ENCODE data around the gene ESYT1. TPM values are rescaled to one million over a fixed set of nuclear protein-coding genes. Genes with fewer than 3 reads are reported as not detected.

Gene ESYT1
- total and polyA plus RNA-seq, 9 of the 15 experiments (the other 6 are each of a cell fraction or from before 2014, with no cell fraction given): 132 to 420 (median 164) TPM

DNA sequence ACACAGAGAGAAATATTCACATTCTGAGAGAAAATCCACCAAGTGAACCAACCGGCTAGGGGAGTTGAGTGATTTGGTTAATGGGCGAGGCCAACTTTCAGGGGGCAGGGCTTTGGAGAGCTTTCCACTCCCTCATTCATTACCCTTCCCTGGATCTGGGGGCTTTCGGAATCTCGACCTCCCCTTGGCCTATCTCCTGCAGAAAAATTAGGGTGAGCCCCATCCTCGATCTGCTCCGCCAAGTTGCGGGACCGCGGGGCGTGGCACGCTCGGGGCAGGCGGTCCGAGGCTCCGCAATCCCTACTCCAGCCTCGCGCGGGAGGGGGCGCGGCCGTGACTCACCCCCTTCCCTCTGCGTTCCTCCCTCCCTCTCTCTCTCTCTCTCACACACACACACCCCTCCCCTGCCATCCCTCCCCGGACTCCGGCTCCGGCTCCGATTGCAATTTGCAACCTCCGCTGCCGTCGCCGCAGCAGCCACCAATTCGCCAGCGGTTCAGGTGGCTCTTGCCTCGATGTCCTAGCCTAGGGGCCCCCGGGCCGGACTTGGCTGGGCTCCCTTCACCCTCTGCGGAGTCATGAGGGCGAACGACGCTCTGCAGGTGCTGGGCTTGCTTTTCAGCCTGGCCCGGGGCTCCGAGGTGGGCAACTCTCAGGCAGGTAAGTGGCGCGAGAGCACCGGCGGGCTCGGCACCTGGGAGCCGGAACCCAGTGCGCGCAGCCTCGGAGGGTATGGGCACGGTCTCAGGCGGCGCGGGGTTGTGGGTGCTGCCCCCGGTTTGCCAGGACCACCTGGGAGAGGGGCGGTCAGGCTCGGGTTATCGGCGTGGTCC is 48.1 kb upstream of the ESYT1 start, which contains the start of gene ERBB3 (continued):
- TF ChIP-seq, protein P1, sequence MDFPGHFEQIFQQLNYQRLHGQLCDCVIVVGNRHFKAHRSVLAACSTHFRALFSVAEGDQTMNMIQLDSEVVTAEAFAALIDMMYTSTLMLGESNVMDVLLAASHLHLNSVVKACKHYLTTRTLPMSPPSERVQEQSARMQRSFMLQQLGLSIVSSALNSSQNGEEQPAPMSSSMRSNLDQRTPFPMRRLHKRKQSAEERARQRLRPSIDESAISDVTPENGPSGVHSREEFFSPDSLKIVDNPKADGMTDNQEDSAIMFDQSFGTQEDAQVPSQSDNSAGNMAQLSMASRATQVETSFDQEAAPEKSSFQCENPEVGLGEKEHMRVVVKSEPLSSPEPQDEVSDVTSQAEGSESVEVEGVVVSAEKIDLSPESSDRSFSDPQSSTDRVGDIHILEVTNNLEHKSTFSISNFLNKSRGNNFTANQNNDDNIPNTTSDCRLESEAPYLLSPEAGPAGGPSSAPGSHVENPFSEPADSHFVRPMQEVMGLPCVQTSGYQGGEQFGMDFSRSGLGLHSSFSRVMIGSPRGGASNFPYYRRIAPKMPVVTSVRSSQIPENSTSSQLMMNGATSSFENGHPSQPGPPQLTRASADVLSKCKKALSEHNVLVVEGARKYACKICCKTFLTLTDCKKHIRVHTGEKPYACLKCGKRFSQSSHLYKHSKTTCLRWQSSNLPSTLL (IDR thresholded peaks at IDR 0.05): no peak
- TF ChIP-seq, protein P2, sequence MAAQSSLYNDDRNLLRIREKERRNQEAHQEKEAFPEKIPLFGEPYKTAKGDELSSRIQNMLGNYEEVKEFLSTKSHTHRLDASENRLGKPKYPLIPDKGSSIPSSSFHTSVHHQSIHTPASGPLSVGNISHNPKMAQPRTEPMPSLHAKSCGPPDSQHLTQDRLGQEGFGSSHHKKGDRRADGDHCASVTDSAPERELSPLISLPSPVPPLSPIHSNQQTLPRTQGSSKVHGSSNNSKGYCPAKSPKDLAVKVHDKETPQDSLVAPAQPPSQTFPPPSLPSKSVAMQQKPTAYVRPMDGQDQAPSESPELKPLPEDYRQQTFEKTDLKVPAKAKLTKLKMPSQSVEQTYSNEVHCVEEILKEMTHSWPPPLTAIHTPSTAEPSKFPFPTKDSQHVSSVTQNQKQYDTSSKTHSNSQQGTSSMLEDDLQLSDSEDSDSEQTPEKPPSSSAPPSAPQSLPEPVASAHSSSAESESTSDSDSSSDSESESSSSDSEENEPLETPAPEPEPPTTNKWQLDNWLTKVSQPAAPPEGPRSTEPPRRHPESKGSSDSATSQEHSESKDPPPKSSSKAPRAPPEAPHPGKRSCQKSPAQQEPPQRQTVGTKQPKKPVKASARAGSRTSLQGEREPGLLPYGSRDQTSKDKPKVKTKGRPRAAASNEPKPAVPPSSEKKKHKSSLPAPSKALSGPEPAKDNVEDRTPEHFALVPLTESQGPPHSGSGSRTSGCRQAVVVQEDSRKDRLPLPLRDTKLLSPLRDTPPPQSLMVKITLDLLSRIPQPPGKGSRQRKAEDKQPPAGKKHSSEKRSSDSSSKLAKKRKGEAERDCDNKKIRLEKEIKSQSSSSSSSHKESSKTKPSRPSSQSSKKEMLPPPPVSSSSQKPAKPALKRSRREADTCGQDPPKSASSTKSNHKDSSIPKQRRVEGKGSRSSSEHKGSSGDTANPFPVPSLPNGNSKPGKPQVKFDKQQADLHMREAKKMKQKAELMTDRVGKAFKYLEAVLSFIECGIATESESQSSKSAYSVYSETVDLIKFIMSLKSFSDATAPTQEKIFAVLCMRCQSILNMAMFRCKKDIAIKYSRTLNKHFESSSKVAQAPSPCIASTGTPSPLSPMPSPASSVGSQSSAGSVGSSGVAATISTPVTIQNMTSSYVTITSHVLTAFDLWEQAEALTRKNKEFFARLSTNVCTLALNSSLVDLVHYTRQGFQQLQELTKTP (IDR thresholded peaks at IDR 0.05; ENCODE audit: low read depth in 1 of 2, partially characterized antibody in 2 of 2): peak in 1 of 2 experiments; percentile 67
- TF ChIP-seq FIP1L1 (IDR thresholded peaks at IDR 0.05; ENCODE audit: low read depth, low read length, poor library complexity, severe bottlenecking) (peak; percentile 56), ZNF175 (CRISPR knock-in tag; IDR thresholded peaks at IDR 0.05; ENCODE audit: low read depth) (no peak), ZNF224 (CRISPR knock-in tag; IDR thresholded peaks at IDR 0.05) (peak; percentile 43; the same call in 1 of the 2 replicates), PURB (CRISPR knock-in tag; IDR thresholded peaks at IDR 0.05; ENCODE audit: low read depth) (no peak), SMARCA4 (IDR thresholded peaks at IDR 0.05) (peak; percentile 78), FOSL1 (tag; conservative IDR thresholded peaks at IDR 0.05) (peak; percentile 97), BRD9 (IDR thresholded peaks at IDR 0.05; ENCODE audit: low read depth, partially characterized antibody) (no peak), CHCHD3 (CRISPR knock-in tag; IDR thresholded peaks at IDR 0.05) (no peak)
- TF ChIP-seq, protein P3, sequence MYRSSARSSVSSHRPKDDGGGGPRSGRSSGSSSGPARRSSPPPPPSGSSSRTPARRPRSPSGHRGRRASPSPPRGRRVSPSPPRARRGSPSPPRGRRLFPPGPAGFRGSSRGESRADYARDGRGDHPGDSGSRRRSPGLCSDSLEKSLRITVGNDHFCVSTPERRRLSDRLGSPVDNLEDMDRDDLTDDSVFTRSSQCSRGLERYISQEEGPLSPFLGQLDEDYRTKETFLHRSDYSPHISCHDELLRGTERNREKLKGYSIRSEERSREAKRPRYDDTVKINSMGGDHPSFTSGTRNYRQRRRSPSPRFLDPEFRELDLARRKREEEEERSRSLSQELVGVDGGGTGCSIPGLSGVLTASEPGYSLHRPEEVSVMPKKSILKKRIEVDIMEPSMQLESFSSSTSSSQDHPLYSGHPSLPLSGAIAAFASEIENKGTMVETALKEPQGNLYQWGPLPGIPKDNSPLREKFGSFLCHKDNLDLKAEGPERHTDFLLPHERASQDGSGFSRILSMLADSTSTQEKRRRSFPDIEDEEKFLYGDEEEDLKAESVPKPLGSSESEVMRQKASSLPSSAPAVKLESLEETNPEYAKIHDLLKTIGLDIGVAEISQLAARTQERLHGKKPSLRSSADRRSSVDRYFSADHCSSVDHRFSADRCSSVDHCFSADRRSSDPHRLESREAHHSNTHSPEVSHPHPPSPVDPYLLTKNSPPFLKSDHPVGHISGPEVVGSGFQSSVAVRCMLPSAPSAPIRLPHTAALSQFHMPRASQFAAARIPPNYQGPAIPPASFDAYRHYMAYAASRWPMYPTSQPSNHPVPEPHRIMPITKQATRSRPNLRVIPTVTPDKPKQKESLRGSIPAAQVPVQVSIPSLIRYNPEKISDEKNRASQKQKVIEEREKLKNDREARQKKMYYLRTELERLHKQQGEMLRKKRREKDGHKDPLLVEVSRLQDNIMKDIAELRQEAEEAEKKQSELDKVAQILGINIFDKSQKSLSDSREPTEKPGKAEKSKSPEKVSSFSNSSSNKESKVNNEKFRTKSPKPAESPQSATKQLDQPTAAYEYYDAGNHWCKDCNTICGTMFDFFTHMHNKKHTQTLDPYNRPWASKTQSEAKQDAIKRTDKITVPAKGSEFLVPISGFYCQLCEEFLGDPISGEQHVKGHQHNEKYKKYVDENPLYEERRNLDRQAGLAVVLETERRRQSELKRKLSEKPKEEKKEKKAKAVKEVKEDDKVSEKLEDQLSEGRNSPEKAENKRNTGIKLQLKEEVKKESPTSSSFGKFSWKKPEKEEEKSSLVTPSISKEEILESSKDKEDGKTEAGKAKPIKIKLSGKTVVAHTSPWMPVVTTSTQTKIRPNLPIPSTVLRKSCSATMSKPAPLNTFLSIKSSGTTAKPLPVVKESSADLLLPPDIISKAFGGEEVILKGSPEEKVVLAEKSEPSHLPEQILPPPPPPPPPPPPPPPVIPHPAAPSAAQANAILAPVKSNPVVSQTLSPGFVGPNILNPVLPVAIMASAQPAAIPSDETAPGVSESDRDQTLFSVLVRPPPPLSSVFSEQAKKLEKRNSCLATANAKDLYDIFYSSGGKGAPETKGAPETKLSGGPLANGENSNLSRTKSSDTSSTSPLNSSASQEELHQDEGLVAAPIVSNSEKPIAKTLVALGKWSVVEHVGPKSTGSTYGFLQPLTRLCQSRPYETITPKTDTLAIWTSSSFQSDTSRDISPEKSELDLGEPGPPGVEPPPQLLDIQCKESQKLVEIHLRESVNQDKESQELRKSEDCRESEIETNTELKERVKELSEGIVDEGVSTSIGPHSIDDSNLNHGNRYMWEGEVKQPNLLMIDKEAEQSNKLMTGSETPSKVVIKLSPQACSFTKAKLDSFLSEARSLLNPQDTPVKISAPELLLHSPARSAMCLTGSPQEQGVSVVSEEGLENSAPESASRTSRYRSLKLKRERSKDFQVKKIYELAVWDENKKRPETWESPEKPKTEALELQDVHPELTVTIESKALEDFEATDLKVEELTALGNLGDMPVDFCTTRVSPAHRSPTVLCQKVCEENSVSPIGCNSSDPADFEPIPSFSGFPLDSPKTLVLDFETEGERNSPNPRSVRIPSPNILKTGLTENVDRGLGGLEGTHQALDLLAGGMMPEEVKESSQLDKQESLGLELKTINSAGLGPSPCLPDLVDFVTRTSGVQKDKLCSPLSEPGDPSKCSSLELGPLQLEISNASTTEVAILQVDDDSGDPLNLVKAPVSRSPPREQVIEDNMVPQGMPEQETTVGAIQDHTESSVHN (IDR thresholded peaks at IDR 0.05; ENCODE audit: borderline replicate concordance in 1 of 2, low read depth in 1 of 2): no peak

All from K562 (cell line).